SK-N-SH (cell line): Measurements from ENCODE around the gene HOTAIR. TPM values are rescaled to one million over a fixed set of nuclear protein-coding genes. Genes with fewer than 3 reads are reported as not detected.

Experiments used
- CTCF ChIA-PET: fragments of 300-600, 350-600 bp; formaldehyde crosslinking; extraction: SDS; loops from one replicate; lab custom pipeline; 2021; lab: Yijun Ruan, JAX
- POLR2A ChIA-PET: fragments of 350-600 bp; sonication (Branson Sonifier 250); formaldehyde crosslinking; extraction: SDS; loops from one replicate; lab custom pipeline; 2020; ENCODE audit warnings: antibody characterized with exemption, inconsistent platforms; lab: Yijun Ruan, JAX
- DNase-seq: peaks from one replicate; pipeline ENCODE4 v3.0.0; 2012
- H2AFZ ChIP-seq: fragments of 200-600 bp; sonication (generic); 2 replicates; pipeline ENCODE4 v1.8.1; 2016; ENCODE audit warnings: antibody characterized with exemption, mild to moderate bottlenecking, low read depth
- H3F3A ChIP-seq: fragments of 200-600 bp; sonication (generic); replicated peaks from 2 replicates; pipeline ENCODE3; 2016; ENCODE audit warnings: antibody characterized with exemption, mild to moderate bottlenecking; ENCODE audit not compliant: insufficient read depth
- H3K27ac ChIP-seq, 2 experiments: fragments of 200-500 bp in 1 of 2; fragments of 200-600 bp in 1 of 2; sonication (Bioruptor generic) in 1 of 2; sonication (generic), shearing (Covaris generic) in 1 of 2; 2 replicates each; pipeline versions ENCODE4 v1.5.1 to v1.6.1; 2014 to 2016; ENCODE audit warnings: low read depth in 2 of 2, inconsistent platforms in 1 of 2, low read length in 1 of 2, mild to moderate bottlenecking in 1 of 2, mixed read lengths in 1 of 2
- H3K27me3 ChIP-seq: fragments of 200-600 bp; sonication (generic), shearing (Covaris generic); 2 replicates; pipeline ENCODE4 v1.6.1; 2016; ENCODE audit warnings: mixed run types; ENCODE audit not compliant: insufficient read depth
- H3K36me3 ChIP-seq, 2 experiments: fragments of 200-500 bp in 1 of 2; fragments of 200-600 bp in 1 of 2; sonication (Bioruptor generic) in 1 of 2; sonication (generic) in 1 of 2; replicated peaks in 1 of 2; 2 replicates each; pipeline versions ENCODE3 to v1.5.1; 2014 to 2016; ENCODE audit warnings: low read length in 1 of 2, mild to moderate bottlenecking in 1 of 2; ENCODE audit not compliant: insufficient read depth in 2 of 2, control insufficient read depth in 1 of 2
- H3K4me1 ChIP-seq, 2 experiments: fragments of 200-500 bp in 1 of 2; fragments of 200-600 bp in 1 of 2; sonication (Bioruptor generic) in 1 of 2; sonication (generic), shearing (Covaris generic) in 1 of 2; 2 replicates each; pipeline versions ENCODE4 v1.5.1 to v1.6.1; 2014 to 2016; ENCODE audit warnings: low read depth in 1 of 2, low read length in 1 of 2, mixed run types in 1 of 2; ENCODE audit not compliant: insufficient read depth in 2 of 2, control insufficient read depth in 1 of 2
- H3K4me2 ChIP-seq: fragments of 200-600 bp; sonication (generic), shearing (Covaris generic); 2 replicates; pipeline ENCODE4 v1.6.1; 2017; ENCODE audit warnings: mixed run types
- H3K4me3 ChIP-seq, 2 experiments: fragments of 200-500 bp in 1 of 2; fragments of 200-600 bp in 1 of 2; sonication (Bioruptor generic) in 1 of 2; sonication (generic), shearing (Covaris generic) in 1 of 2; 2 replicates each; pipeline versions ENCODE4 v1.5.1 to v1.8.1; 2014 to 2016; ENCODE audit warnings: low read depth in 2 of 2, inconsistent platforms in 1 of 2, low read length in 1 of 2, mild to moderate bottlenecking in 1 of 2, mixed read lengths in 1 of 2, moderate library complexity in 1 of 2
- H3K79me2 ChIP-seq: fragments of 200-600 bp; sonication (generic); 2 replicates; pipeline ENCODE4 v1.8.1; 2017; ENCODE audit warnings: mild to moderate bottlenecking; ENCODE audit not compliant: insufficient read depth
- H3K9ac ChIP-seq: fragments of 200-600 bp; sonication (generic); 2 replicates; pipeline ENCODE4 v1.6.1; 2017; ENCODE audit warnings: mixed run types
- H3K9me2 ChIP-seq: fragments of 200-600 bp; sonication (generic); 2 replicates; pipeline ENCODE4 v1.6.1; 2017; ENCODE audit warnings: mixed run types
- H3K9me3 ChIP-seq: fragments of 200-600 bp; sonication (generic); 2 replicates; pipeline ENCODE4 v1.6.1; 2017; ENCODE audit warnings: mixed run types, mild to moderate bottlenecking, moderate library complexity
- H4K20me1 ChIP-seq: fragments of 200-600 bp; sonication (generic); 2 replicates; pipeline ENCODE4 v1.6.1; 2017; ENCODE audit warnings: mild to moderate bottlenecking, mixed run types; ENCODE audit not compliant: insufficient read depth
- EP300 ChIP-seq, 2 experiments: IDR thresholded peaks; 2 replicates each; pipeline versions ENCODE4 v1.4.0 to v1.6.1; 2012; ENCODE audit warnings: borderline replicate concordance in 1 of 2, low read depth in 1 of 2, low read length in 1 of 2
- FOSL2 ChIP-seq: IDR thresholded peaks from 2 replicates; pipeline ENCODE4 v1.4.0; 2012; ENCODE audit warnings: low read depth, mild to moderate bottlenecking, moderate library complexity, borderline replicate concordance
- FOXM1 ChIP-seq: IDR thresholded peaks from 2 replicates; pipeline ENCODE4 v1.4.0; 2012; ENCODE audit warnings: low read depth, mild to moderate bottlenecking
- GATA2 ChIP-seq: sonication (generic); formaldehyde crosslinking; IDR thresholded peaks from 2 replicates; pipeline ENCODE4 v1.5.0; 2020; ENCODE audit warnings: mild to moderate bottlenecking, missing genetic modification reagents
- JUND ChIP-seq: IDR thresholded peaks from 2 replicates; pipeline ENCODE4 v1.4.0; 2012
- MEF2A ChIP-seq: IDR thresholded peaks from 2 replicates; pipeline ENCODE4 v1.4.0; 2012; ENCODE audit warnings: low read depth, borderline replicate concordance
- MXI1 ChIP-seq: IDR thresholded peaks from 2 replicates; pipeline ENCODE4 v1.6.1; 2012; ENCODE audit warnings: mild to moderate bottlenecking, low read depth, low read length, improper control_type of control experiment
- POLR2AphosphoS5 ChIP-seq: IDR thresholded peaks from 2 replicates; pipeline ENCODE4 v1.6.1; 2012; ENCODE audit warnings: low read depth, low read length
- RFX5 ChIP-seq: IDR thresholded peaks from 2 replicates; pipeline ENCODE4 v1.6.1; 2012; ENCODE audit warnings: mild to moderate bottlenecking, improper control_type of control experiment, low read length
- RXRA ChIP-seq: IDR thresholded peaks from 2 replicates; pipeline ENCODE4 v1.4.0; 2012; ENCODE audit warnings: low read depth, mild to moderate bottlenecking, borderline replicate concordance
- TCF12 ChIP-seq: IDR thresholded peaks from 2 replicates; pipeline ENCODE4 v1.4.0; 2012
- TEAD4 ChIP-seq: IDR thresholded peaks from 2 replicates; pipeline ENCODE4 v1.4.0; 2012; ENCODE audit warnings: mild to moderate bottlenecking, borderline replicate concordance; ENCODE audit not compliant: insufficient read depth
- YY1 ChIP-seq: IDR thresholded peaks from 2 replicates; pipeline ENCODE4 v1.4.0; 2012; ENCODE audit warnings: low read depth, mild to moderate bottlenecking
- WGBS: methylation state at CpG from one replicate; pipeline ENCODE4 v1.1.6; 2017; ENCODE audit warnings: low lambda C conversion rate; 5-methylcytosine and 5-hydroxymethylcytosine counted together
- polyA plus RNA-seq, 3 experiments: library from polyadenylated mRNA; depleted of rRNA; stranded (reverse); fragments of >200 nt; gene quantifications; 2 replicates each; pipeline ENCODE4 v1.2.3, GENCODE V29; 2012
- TF ChIP-seq, protein P1 (sequence below): IDR thresholded peaks from 2 replicates; pipeline ENCODE4 v1.4.0; 2012; ENCODE audit warnings: low read depth, borderline replicate concordance
- TF ChIP-seq, protein P2 (sequence below): IDR thresholded peaks from 2 replicates; pipeline ENCODE4 v1.4.0; 2012; ENCODE audit warnings: low read depth
- TF ChIP-seq, protein P3 (sequence below): IDR thresholded peaks from 2 replicates; pipeline ENCODE4 v1.4.0; 2012; ENCODE audit warnings: low read depth, borderline replicate concordance

HOTAIR gene
- polyA plus RNA-seq, 1 of the 3 experiments (the other 2 are of a cell fraction): not detected

DNA sequence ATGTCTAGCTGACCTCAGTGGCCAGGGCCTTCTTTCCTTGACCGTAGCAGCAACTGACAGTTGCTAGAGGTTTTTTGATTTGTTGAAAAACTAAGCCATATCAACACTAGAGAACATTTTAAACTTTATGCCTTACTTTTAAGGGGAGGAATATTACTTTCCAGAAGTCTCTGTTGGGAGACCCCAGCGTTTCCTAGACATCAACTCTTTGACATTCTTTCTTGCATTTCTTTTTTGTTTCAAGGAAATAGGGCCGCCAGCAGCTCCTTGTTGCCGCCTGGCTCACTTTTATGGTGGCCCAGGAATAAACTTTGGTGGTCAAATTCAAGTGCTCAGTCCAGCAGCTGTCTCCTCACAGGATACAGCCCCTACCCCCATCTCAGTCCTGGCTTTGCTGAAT, 4.3 kb downstream of the HOTAIR start:
- Histone ChIP-seq H3F3A (peaks cover 3% of the 10 kb centered on the region), H3K4me3 (no peak overlapping the region), H3K4me1 (peaks cover 0 to 2% of the 10 kb centered on the region in 2 experiments; a peak in 1 of 4 replicates), H3K4me2 (no peak overlapping the region), H3K36me3 (no peaks in the 10 kb centered on the region), H4K20me1 (0 out of 2 replicates have a peak, but pooled peaks cover 6% of the 10 kb centered on the region), H3K27ac (no peak overlapping the region), H3K9me2 (no peaks in the 10 kb centered on the region), H2AFZ (no peak overlapping the region), H3K9ac (no peak overlapping the region), H3K27me3 (peaks cover 100% of the 10 kb centered on the region), H3K9me3 (no peaks in the 10 kb centered on the region), H3K79me2 (no peaks in the 10 kb centered on the region)
- ChIA-PET CTCF (interaction anchor here (0.6 to 12.7 kb wide), 4 partner anchors 18 to 246 kb away, joined by 3 to 134 read pairs (median 4); partner anchors contain the start of gene HOXC10), POLR2A (no interaction called here)
- DNase-seq: no peak
- no peak for TF ChIP-seq RXRA
- TF ChIP-seq JUND: no peak
- TF ChIP-seq FOXM1: no peak
- TF ChIP-seq, protein P1, sequence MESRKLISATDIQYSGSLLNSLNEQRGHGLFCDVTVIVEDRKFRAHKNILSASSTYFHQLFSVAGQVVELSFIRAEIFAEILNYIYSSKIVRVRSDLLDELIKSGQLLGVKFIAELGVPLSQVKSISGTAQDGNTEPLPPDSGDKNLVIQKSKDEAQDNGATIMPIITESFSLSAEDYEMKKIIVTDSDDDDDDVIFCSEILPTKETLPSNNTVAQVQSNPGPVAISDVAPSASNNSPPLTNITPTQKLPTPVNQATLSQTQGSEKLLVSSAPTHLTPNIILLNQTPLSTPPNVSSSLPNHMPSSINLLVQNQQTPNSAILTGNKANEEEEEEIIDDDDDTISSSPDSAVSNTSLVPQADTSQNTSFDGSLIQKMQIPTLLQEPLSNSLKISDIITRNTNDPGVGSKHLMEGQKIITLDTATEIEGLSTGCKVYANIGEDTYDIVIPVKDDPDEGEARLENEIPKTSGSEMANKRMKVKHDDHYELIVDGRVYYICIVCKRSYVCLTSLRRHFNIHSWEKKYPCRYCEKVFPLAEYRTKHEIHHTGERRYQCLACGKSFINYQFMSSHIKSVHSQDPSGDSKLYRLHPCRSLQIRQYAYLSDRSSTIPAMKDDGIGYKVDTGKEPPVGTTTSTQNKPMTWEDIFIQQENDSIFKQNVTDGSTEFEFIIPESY: no peak
- TF ChIP-seq, protein P2, sequence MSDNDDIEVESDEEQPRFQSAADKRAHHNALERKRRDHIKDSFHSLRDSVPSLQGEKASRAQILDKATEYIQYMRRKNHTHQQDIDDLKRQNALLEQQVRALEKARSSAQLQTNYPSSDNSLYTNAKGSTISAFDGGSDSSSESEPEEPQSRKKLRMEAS: no peak
- TF ChIP-seq MXI1: no peak
- no peak for TF ChIP-seq MEF2A
- no peak for TF ChIP-seq EP300 (IDR thresholded peaks at IDR 0.05; ENCODE audit: borderline replicate concordance in 1 of 2, low read depth in 1 of 2, low read length in 1 of 2)
- TF ChIP-seq TCF12: no peak
- no peak for TF ChIP-seq TEAD4
- TF ChIP-seq RFX5: no peak
- TF ChIP-seq, protein P3, sequence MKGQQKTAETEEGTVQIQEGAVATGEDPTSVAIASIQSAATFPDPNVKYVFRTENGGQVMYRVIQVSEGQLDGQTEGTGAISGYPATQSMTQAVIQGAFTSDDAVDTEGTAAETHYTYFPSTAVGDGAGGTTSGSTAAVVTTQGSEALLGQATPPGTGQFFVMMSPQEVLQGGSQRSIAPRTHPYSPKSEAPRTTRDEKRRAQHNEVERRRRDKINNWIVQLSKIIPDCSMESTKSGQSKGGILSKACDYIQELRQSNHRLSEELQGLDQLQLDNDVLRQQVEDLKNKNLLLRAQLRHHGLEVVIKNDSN: no peak
- TF ChIP-seq GATA2 (CRISPR knock-in tag): no peak
- TF ChIP-seq POLR2AphosphoS5: no peak
- no peak for TF ChIP-seq YY1
- TF ChIP-seq FOSL2: no peak
- WGBS: 17% methylated on average over 4 of the region's 4 CpGs
